ENCODE results near the gene TRIML2. TPM values are rescaled to one million over a fixed set of nuclear protein-coding genes. Genes with fewer than 3 reads are reported as not detected.
A peak's percentile ranks its signal among the peaks of the same experiment; 100 is the strongest.

TRIML2 gene
- total RNA-seq, 4 donors from 2014 or later, result not detected

- H3K4me3 ChIP-seq (ENCODE audit: low read depth, poor library complexity, severe bottlenecking), result no peak overlapping the region
- 83 to 86% methylated on average over 11 of the region's 11 CpGs for WGBS, 2 donors
- TF ChIP-seq POLR2A (IDR thresholded peaks at IDR 0.05) (no peak), CTCF (IDR thresholded peaks at IDR 0.05) (no peak)
- intact Hi-C loops (cut with DNase I; ENCODE audit: low total_unique reads), result no loop called here
- DNase-seq (ENCODE audit: low spot score in 2 of 2), result peak in 1 of 2 donors; percentile 48
These were observed 37.2 kb upstream of the TRIML2 start for GRCh38 chr4:188146618-188147017.

- 82 to 85% methylated on average over 10 of the region's 10 CpGs for WGBS, 2 donors
- intact Hi-C loops (cut with DNase I; ENCODE audit: low total_unique reads), result no loop called here
- no peak for TF ChIP-seq CTCF (IDR thresholded peaks at IDR 0.05)
- no peak overlapping the region for H3K4me3 ChIP-seq (ENCODE audit: low read depth, poor library complexity, severe bottlenecking)
- peak in 1 of 2 donors; percentile 18 for DNase-seq (ENCODE audit: low spot score in 2 of 2)
These were observed 36.2 kb upstream of the TRIML2 start for GRCh38 chr4:188145601-188146000.

- DNase-seq (ENCODE audit: low spot score in 2 of 2), result peak in 1 of 2 donors; percentile 28
- intact Hi-C loops (cut with DNase I; ENCODE audit: low total_unique reads), result no loop called here
These were observed 34.3 kb upstream of the TRIML2 start for GRCh38 chr4:188143731-188144130.

GRCh38 chr4:188139671-188140070 is 30.3 kb upstream of the TRIML2 start:
- no peak overlapping the region for H3K4me3 ChIP-seq (ENCODE audit: low read depth, poor library complexity, severe bottlenecking)
- no peak for TF ChIP-seq POLR2A (IDR thresholded peaks at IDR 0.05)
- no peak for TF ChIP-seq CTCF (IDR thresholded peaks at IDR 0.05)
- peak in 1 of 2 donors; percentile 62 for DNase-seq (ENCODE audit: low spot score in 2 of 2)
- 83 to 89% methylated on average over 19 of the region's 19 CpGs for WGBS, 2 donors
- intact Hi-C loops (cut with DNase I; ENCODE audit: low total_unique reads), result no loop called here

More at GRCh38 chr4:188143731-188144130, 34.3 kb upstream of the TRIML2 start:
- 73 to 77% methylated on average over 11 of the region's 11 CpGs for WGBS, 2 donors
- H3K4me3 ChIP-seq (ENCODE audit: low read depth, poor library complexity, severe bottlenecking), result no peak overlapping the region
- TF ChIP-seq POLR2A (IDR thresholded peaks at IDR 0.05), result no peak
- TF ChIP-seq CTCF (IDR thresholded peaks at IDR 0.05), result no peak

- intact Hi-C loops (cut with DNase I; ENCODE audit: low total_unique reads), result no loop called here
- H3K4me3 ChIP-seq (ENCODE audit: low read depth, poor library complexity, severe bottlenecking), result no peak within 1 kb of the TSS
- 78 to 88% methylated on average over 3 of the region's 3 CpGs for WGBS, 2 donors
- DNase-seq (ENCODE audit: low spot score in 2 of 2), result peak in 1 of 2 donors; percentile 49
- no peak for TF ChIP-seq POLR2A (IDR thresholded peaks at IDR 0.05)
These were observed 29.7 kb upstream of the TRIML2 start, which contains the start of gene TRIML1 for GRCh38 chr4:188139141-188139540. TRIML1 (plus strand) TSS chr4:188139441; CDS start chr4:188139559, 118 bp downstream.

GRCh38 chr4:188138227-188138626 is 28.8 kb upstream of the TRIML2 start:
- H3K4me3 ChIP-seq (ENCODE audit: low read depth, poor library complexity, severe bottlenecking), result no peak overlapping the region
- 59 to 65% methylated on average over 10 of the region's 10 CpGs for WGBS, 2 donors
- DNase-seq (ENCODE audit: low spot score in 2 of 2), result peak in 1 of 2 donors; percentile 60
- intact Hi-C loops (cut with DNase I; ENCODE audit: low total_unique reads), result no loop called here
- TF ChIP-seq CTCF (IDR thresholded peaks at IDR 0.05) (no peak), POLR2A (IDR thresholded peaks at IDR 0.05) (no peak)
